ENCODE data around the gene NPC1L1. TPM values are rescaled to one million over a fixed set of nuclear protein-coding genes. Genes with fewer than 3 reads are reported as not detected.
"Not testable (repeated sequence)": the region's sequence is repeated elsewhere in the genome, so short reads cannot be mapped to it uniquely, and the experiment has no call there.

Gene NPC1L1
- total RNA-seq, 1 experiment from 2014 or later: 0.07 TPM

DNA sequence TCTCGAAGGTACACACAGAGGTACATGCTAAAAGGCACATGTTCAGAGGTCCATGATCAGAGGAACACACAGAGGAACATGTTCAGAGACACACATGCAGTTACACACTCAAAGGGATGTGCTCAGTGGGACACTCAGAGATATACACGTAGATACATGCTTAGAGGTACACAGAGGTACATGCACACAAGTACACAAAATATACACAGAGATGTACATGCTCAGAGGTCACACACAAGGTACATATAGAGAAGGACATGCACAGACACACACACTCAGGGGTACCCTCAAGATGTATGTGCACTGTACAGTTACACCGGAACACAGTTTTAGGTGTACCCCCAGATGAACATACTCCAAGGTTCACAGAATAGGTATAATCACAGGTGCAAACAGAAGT lies 18.8 kb downstream of the NPC1L1 start:
- DNase-seq: no peak
- no peaks in the 10 kb centered on the region for H3K27me3 ChIP-seq
- H3K9me3 ChIP-seq: peaks cover 13% of the 10 kb centered on the region; the same call in 1 of the 2 replicates
- H3K4me3 ChIP-seq: no peak overlapping the region
- no peaks in the 10 kb centered on the region for H3K36me3 ChIP-seq

DNA sequence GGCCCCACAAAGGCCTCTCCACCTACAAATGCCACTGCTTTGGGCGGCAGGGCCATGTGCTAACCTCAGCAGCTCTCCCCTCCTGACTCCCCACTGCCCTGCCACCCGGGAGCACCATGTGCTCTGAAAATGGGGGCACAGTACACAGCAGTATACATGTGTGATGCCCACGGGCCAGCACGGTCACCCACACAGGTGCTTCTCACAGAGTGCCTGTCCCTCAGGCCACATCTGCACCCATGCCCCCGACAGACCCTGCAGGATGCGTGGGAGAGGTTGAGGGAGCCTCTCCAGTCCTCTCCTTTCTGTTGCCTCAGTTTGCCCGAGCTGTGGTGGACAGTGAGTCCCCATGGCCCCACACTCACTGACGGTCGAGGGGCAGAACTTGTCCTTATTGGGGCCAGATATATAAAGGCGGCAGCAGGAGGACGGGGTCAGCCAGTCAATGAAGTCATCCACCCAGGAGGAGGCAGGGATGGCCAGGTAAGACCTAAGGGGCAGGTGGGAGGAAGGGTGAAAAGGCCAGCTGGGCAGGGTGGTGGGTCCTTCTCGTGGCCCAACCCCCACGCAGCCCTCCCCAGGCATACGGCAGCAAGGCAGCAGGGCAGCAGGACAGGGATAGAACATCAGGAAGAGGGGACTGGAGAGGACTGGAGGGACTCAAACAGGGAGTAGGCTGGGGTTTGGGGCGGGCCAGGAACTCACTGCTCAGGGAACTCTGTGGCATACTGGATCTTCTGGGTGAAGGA lies 19.6 kb downstream of the NPC1L1 start:
- H3K4me3 ChIP-seq: no peak overlapping the region
- no peaks in the 10 kb centered on the region for H3K27me3 ChIP-seq
- H3K36me3 ChIP-seq: no peaks in the 10 kb centered on the region
- no peak for DNase-seq
- H3K9me3 ChIP-seq: peaks cover 13% of the 10 kb centered on the region; the same call in 1 of the 2 replicates

DNA sequence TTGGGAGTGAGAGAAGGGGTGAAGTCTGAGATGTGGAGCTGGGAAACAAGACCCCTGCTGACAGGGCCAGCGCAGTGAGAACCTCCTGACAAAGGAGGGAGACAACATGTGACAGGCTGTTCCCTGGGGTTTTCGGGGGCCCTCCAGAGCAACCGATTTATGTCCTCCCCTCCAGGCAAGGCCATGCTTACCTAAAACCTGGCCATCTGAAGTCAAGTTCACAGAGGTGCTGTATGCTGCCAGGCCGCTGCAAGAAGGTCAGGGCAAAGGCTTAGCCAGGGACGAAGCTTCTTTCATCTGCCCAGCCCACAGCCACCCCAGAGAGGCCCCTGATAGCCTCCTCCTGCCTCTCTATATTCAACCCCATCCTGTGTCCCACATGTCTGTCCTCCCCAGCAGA lies 20.6 kb downstream of the NPC1L1 start:
- Histone ChIP-seq H3K27me3 (no peaks in the 10 kb centered on the region), H3K4me3 (no peak overlapping the region), H3K9me3 (peaks cover 13% of the 10 kb centered on the region; the same call in 1 of the 2 replicates), H3K36me3 (no peaks in the 10 kb centered on the region)
- no peak for DNase-seq

DNA sequence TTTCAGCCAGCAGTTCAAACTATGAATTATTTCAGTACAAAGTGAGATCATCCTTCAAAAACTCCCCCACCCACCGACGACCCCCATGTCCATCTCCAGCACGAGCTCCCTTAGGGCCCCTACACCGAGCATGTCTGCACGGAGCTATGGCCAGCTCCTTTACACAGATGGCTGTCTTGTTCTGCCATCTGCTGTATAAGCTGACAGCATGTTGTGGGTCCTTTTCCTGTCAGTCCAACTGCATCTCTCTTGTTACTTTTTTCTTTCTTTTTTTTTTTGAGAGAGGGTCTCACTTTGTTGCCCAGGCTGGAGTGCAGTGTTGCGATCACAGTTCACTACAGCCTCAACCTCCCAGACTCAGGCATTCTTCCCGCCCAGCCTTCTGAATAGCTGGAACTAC lies 21.6 kb downstream of the NPC1L1 start:
- peaks cover 4% of the 10 kb centered on the region; the same call in 1 of the 2 replicates for H3K9me3 ChIP-seq
- no peak for DNase-seq
- H3K27me3 ChIP-seq: no peaks in the 10 kb centered on the region
- H3K4me3 ChIP-seq: no peak overlapping the region
- no peaks in the 10 kb centered on the region for H3K36me3 ChIP-seq

DNA sequence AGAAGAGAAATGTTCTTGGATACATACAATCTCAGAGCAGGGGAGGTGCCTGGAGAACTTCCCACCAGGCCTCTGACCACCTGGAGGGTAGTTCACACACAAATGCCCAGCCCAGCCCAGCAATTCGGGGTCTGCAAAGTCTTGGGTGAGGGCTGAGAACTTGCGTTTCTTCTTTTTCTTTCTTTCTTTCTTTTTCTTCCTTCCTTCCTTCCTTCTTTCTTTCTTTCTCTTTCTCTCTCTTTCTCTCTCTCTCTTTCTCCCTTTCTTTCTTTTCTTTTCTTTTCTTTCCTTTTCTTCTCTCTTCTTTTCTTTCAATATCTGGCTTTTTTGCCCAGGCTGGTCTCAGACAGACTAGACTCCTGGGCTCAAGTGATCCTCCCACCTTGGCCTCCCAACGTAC lies 22.4 kb downstream of the NPC1L1 start:
- Histone ChIP-seq H3K36me3 (no peaks in the 10 kb centered on the region), H3K27me3 (no peaks in the 10 kb centered on the region), H3K9me3 (no peaks in the 10 kb centered on the region), H3K4me3 (no peak overlapping the region)
- no peak for DNase-seq

DNA sequence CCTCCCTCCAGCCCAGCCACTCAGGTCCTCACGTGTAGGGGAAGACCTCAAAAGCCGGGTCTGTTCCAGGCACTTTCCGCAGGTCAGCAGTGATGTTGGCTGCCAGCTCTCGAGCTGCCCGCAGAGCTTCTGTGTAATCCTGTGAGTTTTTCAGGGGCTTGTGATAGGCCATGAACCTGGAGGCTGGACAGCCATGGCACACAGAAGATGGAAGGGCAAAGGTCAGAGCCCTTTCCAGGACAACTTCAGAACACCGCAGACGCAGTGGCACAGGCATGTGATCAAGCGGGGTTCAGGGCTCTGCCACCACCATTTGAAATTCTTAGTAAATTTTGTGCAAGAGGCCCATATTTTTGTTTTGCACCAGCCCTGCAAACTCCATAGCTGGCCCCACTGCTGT lies 24.0 kb downstream of the NPC1L1 start:
- Histone ChIP-seq H3K27me3 (no peaks in the 10 kb centered on the region), H3K9me3 (no peaks in the 10 kb centered on the region), H3K4me3 (no peak overlapping the region), H3K36me3 (no peaks in the 10 kb centered on the region)
- no peak for DNase-seq

DNA sequence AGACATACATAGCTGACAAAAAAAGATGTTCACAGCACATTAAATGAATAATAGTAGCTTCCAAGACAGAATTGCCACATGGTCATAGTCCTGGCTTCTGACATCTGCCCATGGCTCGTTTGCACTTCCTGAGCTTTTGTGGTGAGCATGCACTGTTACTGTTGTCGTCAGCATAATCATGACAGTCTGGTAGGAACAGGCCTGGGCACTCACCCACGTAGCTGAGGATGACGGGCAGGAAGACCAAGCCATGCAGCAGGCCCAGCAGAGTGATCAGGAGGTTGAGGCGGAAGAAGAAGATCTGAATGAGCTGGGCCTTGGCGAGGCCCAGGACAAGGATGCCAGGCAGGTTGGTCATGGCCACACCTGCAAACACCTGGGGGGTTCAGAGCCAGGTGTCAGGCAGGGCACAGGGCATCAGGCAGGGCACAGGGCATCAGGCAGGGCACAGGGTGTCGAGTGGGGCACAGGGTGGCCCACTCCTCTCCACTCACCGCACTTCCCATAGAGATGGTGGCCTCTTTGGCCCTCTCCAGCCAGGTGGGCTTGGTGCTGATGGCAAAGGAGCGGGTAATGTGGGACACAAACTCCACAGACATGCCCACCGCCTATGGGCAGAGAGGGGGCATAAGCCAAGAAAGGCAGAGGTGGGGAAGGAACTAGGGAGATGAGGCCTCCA lies 25.4 kb downstream of the NPC1L1 start:
- H3K27me3 ChIP-seq: no peaks in the 10 kb centered on the region
- no peak overlapping the region for H3K4me3 ChIP-seq
- DNase-seq: no peak

DNA sequence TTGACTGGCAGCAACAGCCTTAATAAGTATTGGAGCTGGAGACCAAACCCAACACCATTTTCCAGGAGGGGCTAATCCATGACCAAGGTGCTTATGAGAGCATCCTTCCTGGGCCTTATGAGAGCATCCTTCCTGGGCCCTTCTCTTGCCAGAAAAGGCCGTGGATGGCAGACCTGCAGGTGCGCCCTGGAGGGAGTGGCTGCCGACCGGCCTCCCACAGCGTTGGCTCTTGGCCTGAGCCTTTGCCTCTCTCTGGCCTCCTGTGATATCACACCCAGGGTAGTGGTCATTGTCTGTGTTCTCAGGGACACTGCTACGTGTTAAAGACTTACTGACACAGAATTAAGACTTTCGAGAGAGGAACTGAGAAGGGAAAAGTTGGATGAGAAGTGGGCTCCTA lies 28.4 kb downstream of the NPC1L1 start:
- no peaks in the 10 kb centered on the region for H3K27me3 ChIP-seq
- H3K9me3 ChIP-seq: peaks cover 4% of the 10 kb centered on the region
- DNase-seq: no peak
- H3K4me3 ChIP-seq: no peak overlapping the region
- H3K36me3 ChIP-seq: no peaks in the 10 kb centered on the region

More for the DNA sequence above, 25.4 kb downstream of the NPC1L1 start:
- no peaks in the 10 kb centered on the region for H3K36me3 ChIP-seq
- H3K9me3 ChIP-seq: no peaks in the 10 kb centered on the region

DNA sequence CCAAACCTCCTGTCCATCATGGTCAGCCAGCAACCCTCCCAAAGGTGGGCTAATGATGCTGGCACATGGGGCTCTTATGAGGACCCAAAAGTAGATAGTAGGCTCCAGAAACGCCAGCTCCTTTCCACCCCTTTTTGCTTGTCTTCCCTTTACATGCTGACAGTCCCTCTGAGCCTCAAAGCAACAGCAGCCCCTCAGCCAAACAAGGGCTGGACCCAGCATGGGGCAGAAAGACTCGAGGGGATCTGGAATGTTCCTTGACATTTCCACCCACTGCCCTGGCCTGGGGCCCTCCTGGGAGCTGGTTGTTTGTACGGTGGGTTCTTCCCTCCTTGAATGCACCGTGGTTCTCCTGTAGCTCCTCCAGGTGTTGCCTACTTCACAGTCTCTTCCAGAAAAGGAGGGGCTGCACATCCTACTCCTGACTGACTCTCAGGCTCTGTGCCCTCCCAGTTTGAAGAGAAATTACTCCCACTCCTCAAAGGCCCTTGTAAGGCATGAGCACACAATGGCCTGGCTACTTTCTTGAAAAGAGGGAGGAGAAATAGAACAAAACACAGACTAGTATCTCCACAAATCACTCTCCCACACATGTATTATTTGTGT lies 29.2 kb downstream of the NPC1L1 start:
- Histone ChIP-seq H3K4me3 (no peak overlapping the region), H3K36me3 (no peaks in the 10 kb centered on the region), H3K9me3 (peaks cover 4% of the 10 kb centered on the region), H3K27me3 (no peaks in the 10 kb centered on the region)
- DNase-seq: no peak

DNA sequence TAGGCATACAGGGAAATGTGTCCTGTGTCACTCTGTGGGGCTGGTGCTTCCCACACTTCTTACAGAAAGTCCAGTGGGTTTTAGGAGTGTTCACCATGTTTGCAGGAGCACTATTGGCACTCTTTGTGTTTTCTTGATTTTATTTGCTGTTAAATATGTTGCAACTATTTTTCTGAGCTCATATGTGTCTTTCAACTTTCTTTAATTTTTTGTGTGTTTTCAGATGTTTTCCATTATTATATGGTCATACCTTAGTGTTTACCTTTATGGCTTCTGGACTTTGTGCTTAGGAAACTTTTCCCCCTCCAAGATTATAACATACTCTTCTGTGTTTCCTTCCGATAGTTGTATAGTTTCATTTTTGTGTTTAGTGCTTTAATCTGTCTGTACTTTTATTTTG lies 29.9 kb downstream of the NPC1L1 start:
- H3K9me3 ChIP-seq: peaks cover 4% of the 10 kb centered on the region
- H3K36me3 ChIP-seq: no peaks in the 10 kb centered on the region
- H3K4me3 ChIP-seq: no peak overlapping the region
- DNase-seq: no peak
- no peaks in the 10 kb centered on the region for H3K27me3 ChIP-seq

DNA sequence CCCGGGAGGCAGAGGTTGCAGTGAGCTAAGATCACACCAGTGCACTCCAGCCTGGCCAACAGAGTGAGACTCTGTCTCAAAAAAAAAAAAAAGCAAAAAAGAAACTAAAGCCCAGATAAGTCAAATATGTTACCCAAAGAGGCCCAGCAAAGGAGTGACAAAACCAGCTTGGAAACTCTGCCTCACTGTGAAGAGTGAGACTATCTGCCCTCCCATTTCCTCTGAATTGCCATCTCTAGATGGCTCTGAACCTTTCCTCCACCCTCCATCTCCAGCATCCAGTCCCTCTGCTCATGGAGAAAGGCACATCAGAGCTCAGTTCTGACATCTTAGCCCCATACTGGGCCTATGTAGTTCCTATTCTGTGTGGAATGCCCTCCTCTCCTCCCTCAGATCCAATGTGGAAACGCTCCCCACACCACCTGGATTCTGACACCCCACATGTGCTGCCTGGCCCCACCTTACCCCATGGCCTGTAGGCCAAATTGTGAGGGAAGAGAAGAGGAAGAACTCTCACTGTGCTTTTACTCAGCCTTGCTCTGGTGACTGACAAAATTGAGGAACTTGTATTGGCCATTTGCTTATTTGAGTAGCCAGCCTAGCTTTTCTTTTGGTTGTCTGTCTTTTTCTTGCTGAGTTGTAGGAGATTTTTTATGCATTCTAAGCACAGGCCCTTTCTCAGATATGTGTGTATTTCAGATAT lies 32.7 kb downstream of the NPC1L1 start:
- Histone ChIP-seq H3K27me3 (no peaks in the 10 kb centered on the region), H3K4me3 (no peak overlapping the region), H3K36me3 (no peaks in the 10 kb centered on the region), H3K9me3 (peaks cover 4% of the 10 kb centered on the region)
- no peak for DNase-seq

DNA sequence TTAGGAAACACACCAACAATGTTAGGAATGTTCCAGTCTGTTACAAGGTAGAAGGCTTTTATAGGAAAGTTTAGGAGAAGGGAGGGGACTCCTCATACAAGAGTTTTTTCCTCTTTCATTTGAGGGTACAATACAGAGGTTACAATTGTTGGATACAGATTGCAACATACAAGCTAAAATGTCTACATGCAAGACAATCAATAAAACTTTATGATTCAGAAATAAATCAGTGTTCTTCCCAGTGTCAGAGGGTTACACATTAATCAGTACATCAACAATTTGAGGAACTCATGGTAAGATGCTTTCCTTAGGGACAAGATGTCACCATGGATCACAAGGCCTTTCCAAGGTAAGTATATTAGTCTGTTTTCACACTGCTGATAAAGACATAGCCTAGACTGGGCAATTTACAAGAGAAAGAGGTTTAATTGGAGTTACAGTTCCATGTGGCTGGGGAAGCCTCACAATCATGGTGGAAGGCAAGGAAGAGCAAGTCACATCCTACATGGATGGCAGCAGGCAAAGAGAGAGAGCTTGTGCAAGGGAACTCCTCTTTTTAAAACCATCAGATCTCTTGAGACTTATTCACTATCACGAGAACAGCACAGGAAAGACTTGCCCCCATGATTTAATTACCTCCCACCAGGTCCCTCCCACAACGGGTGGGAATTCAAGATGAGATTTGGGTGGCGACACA lies 34.4 kb downstream of the NPC1L1 start:
- not testable (repeated sequence) for H3K9me3 ChIP-seq, H3K36me3 ChIP-seq, DNase-seq, H3K4me3 ChIP-seq, H3K27me3 ChIP-seq

DNA sequence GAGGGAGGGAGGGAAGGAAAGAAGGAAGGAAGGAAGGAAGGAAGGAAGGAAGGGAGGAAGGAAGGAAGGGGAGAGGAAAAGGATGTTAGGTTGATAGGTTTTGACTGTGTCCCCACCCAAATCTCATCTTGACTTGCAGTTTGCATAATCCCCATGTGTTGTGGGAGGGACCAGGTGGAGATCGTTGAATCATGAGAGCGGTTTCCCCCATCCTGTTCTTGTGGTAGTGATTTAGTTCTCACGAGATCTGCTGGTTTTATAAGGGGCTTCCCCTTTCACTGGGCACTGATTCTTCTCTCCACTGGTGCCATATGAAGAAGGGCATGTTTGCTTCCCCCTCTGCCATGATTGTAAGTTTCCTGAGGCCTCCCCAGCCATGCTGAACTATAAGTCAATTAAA lies 35.5 kb downstream of the NPC1L1 start:
- no peaks in the 10 kb centered on the region for H3K27me3 ChIP-seq
- DNase-seq: no peak

DNA sequence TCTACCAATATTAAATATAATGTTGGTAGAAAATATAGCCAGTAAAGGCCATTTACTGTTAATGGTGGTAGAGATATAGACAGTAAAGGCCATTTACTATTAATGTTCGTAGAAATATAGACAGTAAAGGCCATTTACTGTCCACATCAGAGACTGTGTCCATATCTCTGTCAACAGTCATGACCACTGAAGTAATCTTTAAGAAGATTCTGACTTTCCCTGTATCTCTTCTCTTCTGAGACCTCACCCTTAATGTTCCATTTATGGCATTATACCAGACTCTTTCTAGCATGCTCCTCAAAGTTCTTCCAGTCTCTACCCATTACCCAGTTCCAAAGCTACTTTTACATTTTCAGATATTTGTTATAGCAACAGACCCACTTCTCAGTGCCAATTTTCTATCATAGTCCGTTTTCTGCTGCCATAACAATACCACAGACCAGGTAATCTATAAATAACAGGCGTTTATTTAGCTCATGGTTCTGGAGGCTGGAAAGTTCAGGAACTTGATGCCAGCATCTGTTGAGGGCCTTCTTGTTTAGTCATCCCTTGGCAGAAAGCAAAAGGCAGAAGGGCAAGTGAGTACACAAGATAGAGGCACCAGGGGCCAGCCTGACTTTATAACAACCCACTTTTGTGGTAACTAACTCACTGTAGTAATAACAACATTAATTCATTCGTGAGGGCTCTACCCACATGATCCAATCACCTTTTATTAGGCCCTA lies 42.7 kb downstream of the NPC1L1 start:
- Histone ChIP-seq H3K27me3 (no peaks in the 10 kb centered on the region), H3K36me3 (no peaks in the 10 kb centered on the region), H3K4me3 (no peak overlapping the region), H3K9me3 (no peaks in the 10 kb centered on the region)
- peak; percentile 7 for DNase-seq

More for the DNA sequence above, 35.5 kb downstream of the NPC1L1 start:
- Histone ChIP-seq H3K36me3 (no peaks in the 10 kb centered on the region), H3K9me3 (peaks cover 4% of the 10 kb centered on the region), H3K4me3 (no peak overlapping the region)

DNA sequence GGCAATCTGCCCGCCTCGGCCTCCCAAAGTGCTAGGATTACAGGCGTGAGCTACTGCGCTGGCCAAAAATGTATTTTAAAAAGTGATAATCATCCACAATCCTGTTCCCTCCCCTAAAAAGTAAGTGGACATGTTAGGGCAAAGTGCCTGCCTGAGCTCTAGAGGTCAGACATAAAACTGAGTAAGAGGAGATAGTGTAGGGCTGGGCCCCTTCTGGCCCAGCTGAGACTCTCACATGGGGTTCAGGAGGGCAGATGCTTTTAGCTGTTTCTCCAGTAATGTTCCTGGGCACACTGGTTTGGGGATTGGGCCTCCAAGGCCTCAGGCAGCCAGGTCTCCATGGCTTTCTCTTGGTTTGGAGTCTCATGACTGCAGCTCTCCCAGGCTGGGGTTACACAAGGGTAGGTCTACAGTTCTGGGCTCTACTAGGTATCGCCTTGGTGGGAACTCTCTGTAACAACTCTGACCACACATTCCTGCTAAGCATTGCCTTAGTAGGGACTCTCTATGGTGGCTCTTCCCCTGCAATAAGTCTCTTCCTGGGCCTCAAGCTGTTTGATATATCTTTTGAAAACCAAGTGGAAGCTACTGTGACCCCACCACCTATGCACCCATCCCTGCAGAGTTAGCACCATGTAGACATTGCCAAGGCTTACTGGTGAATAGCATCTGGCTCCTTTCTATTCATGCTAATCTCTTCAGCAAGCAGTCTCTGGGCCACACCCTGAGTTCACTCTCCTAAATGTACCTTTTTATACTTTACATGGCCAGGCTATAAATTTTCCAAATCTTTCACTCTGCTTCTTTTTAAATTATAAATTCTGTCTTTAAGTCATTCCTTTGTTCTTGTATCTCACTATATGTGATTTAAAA lies 43.7 kb downstream of the NPC1L1 start:
- no peak for DNase-seq
- no peaks in the 10 kb centered on the region for H3K36me3 ChIP-seq
- H3K4me3 ChIP-seq: no peak overlapping the region
- H3K27me3 ChIP-seq: no peaks in the 10 kb centered on the region
- H3K9me3 ChIP-seq: no peaks in the 10 kb centered on the region
